Adipocyte (in vitro differentiated cells): ENCODE data around the gene PIAS3.
"Not testable (repeated sequence)": the region's sequence is repeated elsewhere in the genome, so short reads cannot be mapped to it uniquely, and the experiment has no call there.

Experiments used
- DNase-seq: peaks from one replicate; pipeline ENCODE4 v3.0.0-alpha.2; 2015; ENCODE audit warnings: low read depth
- H3K27me3 ChIP-seq: replicated peaks from 2 replicates; pipeline ENCODE4 v1.7.0; 2013; ENCODE audit warnings: mild to moderate bottlenecking, low read length, moderate library complexity; ENCODE audit not compliant: control insufficient read depth, insufficient read depth
- H3K36me3 ChIP-seq: 2 replicates; pipeline ENCODE4 v1.7.0; 2013; ENCODE audit warnings: low read length, mild to moderate bottlenecking, moderate library complexity; ENCODE audit not compliant: control insufficient read depth, insufficient read depth, severe bottlenecking
- H3K4me1 ChIP-seq: 2 replicates; pipeline ENCODE4 v1.7.0; 2013; ENCODE audit warnings: mild to moderate bottlenecking, low read length, moderate library complexity; ENCODE audit not compliant: control insufficient read depth, insufficient read depth
- H3K4me3 ChIP-seq: 2 replicates; pipeline ENCODE4 v1.7.0; 2013; ENCODE audit warnings: mild to moderate bottlenecking, low read length, moderate library complexity
- H3K9ac ChIP-seq: 2 replicates; pipeline ENCODE4 v1.7.0; 2013; ENCODE audit warnings: mild to moderate bottlenecking, low read length, moderate library complexity
- H3K9me3 ChIP-seq: 2 replicates; pipeline ENCODE4 v1.7.0; 2013; ENCODE audit warnings: mild to moderate bottlenecking, low read length, moderate library complexity; ENCODE audit not compliant: control insufficient read depth

Gene PIAS3

GRCh38 chr1:145818095-145818494, 40.8 kb downstream of the PIAS3 start:
- peak; percentile 55 for DNase-seq
- not testable (repeated sequence) for H3K4me3 ChIP-seq, H3K4me1 ChIP-seq, H3K9ac ChIP-seq, H3K36me3 ChIP-seq, H3K27me3 ChIP-seq, H3K9me3 ChIP-seq

- H3K4me3 ChIP-seq, H3K9me3 ChIP-seq, H3K36me3 ChIP-seq, H3K9ac ChIP-seq, H3K4me1 ChIP-seq, DNase-seq, H3K27me3 ChIP-seq: not testable (repeated sequence)
Measured at GRCh38 chr1:145812977-145813810, 45.7 kb downstream of the PIAS3 start.

- Histone ChIP-seq H3K9ac (no peak overlapping the region), H3K4me1 (peaks cover 26% of the 10 kb centered on the region), H3K9me3 (no peaks in the 10 kb centered on the region), H3K27me3 (no peaks in the 10 kb centered on the region), H3K36me3 (no peaks in the 10 kb centered on the region), H3K4me3 (no peak overlapping the region)
- no peak for DNase-seq
Measured at GRCh38 chr1:145806844-145807243, 52.0 kb downstream of the PIAS3 start.

GRCh38 chr1:145806408-145806807, 52.5 kb downstream of the PIAS3 start:
- no peak overlapping the region for H3K9ac ChIP-seq
- H3K4me1 ChIP-seq = peaks cover 26% of the 10 kb centered on the region
- H3K36me3 ChIP-seq = no peaks in the 10 kb centered on the region
- DNase-seq = no peak
- no peak overlapping the region for H3K4me3 ChIP-seq
- H3K9me3 ChIP-seq = no peaks in the 10 kb centered on the region
- H3K27me3 ChIP-seq = no peaks in the 10 kb centered on the region

- H3K27me3 ChIP-seq = no peaks in the 10 kb centered on the region
- no peak overlapping the region for H3K4me3 ChIP-seq
- H3K4me1 ChIP-seq = peaks cover 39% of the 10 kb centered on the region
- H3K9ac ChIP-seq = no peak overlapping the region
- H3K36me3 ChIP-seq = no peaks in the 10 kb centered on the region
- no peaks in the 10 kb centered on the region for H3K9me3 ChIP-seq
- peak; percentile 28 for DNase-seq
Measured at GRCh38 chr1:145805057-145805456, 53.8 kb downstream of the PIAS3 start.

- no peaks in the 10 kb centered on the region for H3K9me3 ChIP-seq
- no peaks in the 10 kb centered on the region for H3K36me3 ChIP-seq
- H3K27me3 ChIP-seq = no peaks in the 10 kb centered on the region
- no peak overlapping the region for H3K4me3 ChIP-seq
- no peak for DNase-seq
- H3K4me1 ChIP-seq = peaks cover 42% of the 10 kb centered on the region
- H3K9ac ChIP-seq = no peak overlapping the region
Measured at GRCh38 chr1:145804235-145805045, 54.4 kb downstream of the PIAS3 start.

GRCh38 chr1:145799806-145800205, 59.1 kb downstream of the PIAS3 start:
- H3K4me3 ChIP-seq = no peak overlapping the region
- no peak overlapping the region for H3K9ac ChIP-seq
- H3K4me1 ChIP-seq = peaks cover 35% of the 10 kb centered on the region
- no peaks in the 10 kb centered on the region for H3K36me3 ChIP-seq
- DNase-seq = no peak
- no peaks in the 10 kb centered on the region for H3K9me3 ChIP-seq
- no peaks in the 10 kb centered on the region for H3K27me3 ChIP-seq
